Uterus (tissue), 4 donors: ENCODE measurements around the gene DPH5. TPM values are rescaled to one million over a fixed set of nuclear protein-coding genes. Genes with fewer than 3 reads are reported as not detected.

Experiments
- DNase-seq, 2 donors: peaks; one replicate each; pipeline ENCODE4 v3.0.0-alpha.2; 2019 to 2020
- H3K27ac ChIP-seq, 2 donors: fragments of 200-600 bp; sonication (generic); 1 replicate in 1 of 2; 2 replicates in 1 of 2; pipeline ENCODE4 v1.5.1; 2016 to 2018
- H3K27me3 ChIP-seq, 2 donors: fragments of 200-600 bp; sonication (generic); one replicate each; pipeline ENCODE4 v1.5.1; 2018 to 2019; ENCODE audit warnings: control low read depth in 1 of 2
- H3K36me3 ChIP-seq, 2 donors: fragments of 200-600 bp; sonication (generic); one replicate each; pipeline ENCODE4 v1.5.1; 2019; ENCODE audit warnings: control low read depth in 1 of 2
- H3K4me1 ChIP-seq, 2 donors: fragments of 200-600 bp; sonication (generic); one replicate each; pipeline ENCODE4 v1.5.1; 2018 to 2019; ENCODE audit warnings: control low read depth in 1 of 2
- H3K4me3 ChIP-seq, 2 donors: fragments of 200-600 bp; sonication (generic); 1 replicate in 1 of 2; 2 replicates in 1 of 2; pipeline ENCODE4 v1.5.1; 2018 to 2019; ENCODE audit warnings: mild to moderate bottlenecking in 1 of 2
- H3K9me3 ChIP-seq, 2 donors: fragments of 200-600 bp; sonication (generic); one replicate each; pipeline ENCODE4 v1.5.1; 2019; ENCODE audit warnings: control low read depth in 1 of 2
- CTCF ChIP-seq, 4 experiments: fragments of 200-600 bp in 2 of 4; fragments of 450-650 bp in 2 of 4; sonication (generic) in 2 of 4; IDR thresholded peaks; one replicate each; pipeline ENCODE4 v1.5.1; 2016 to 2019; ENCODE audit warnings: antibody characterized with exemption in 4 of 4, mild to moderate bottlenecking in 2 of 4, moderate library complexity in 1 of 4
- POLR2A ChIP-seq, 2 donors: fragments of 450-650 bp; IDR thresholded peaks; one replicate each; pipeline ENCODE4 v1.6.1; 2016; ENCODE audit warnings: antibody characterized with exemption in 2 of 2, mild to moderate bottlenecking in 1 of 2, moderate library complexity in 1 of 2
- intact Hi-C: fragments of 100-400 bp; cut with DNase I; formaldehyde crosslinking; loops from one replicate; pipeline ENCODE4 v1.15.1; 2023; ENCODE audit warnings: low total_unique reads
- total RNA-seq, 4 donors: library from RNA; depleted of rRNA in 3 of 4; stranded (reverse); fragments of >200 nt in 3 of 4; gene quantifications; one replicate each; pipeline versions ENCODE4 v1.1.0 to v1.2.4, GENCODE V29; 2014 to 2023
- donor health status: DM: yes; HTN: yes; CAD: no.

The DPH5 gene
- total RNA-seq, 4 donors from 2014 or later: 5.6 to 46.8 (median 21.6) TPM

- no peak for TF ChIP-seq POLR2A (IDR thresholded peaks at IDR 0.05)
- H3K9me3 ChIP-seq: no peaks in the 10 kb centered on the region
- DNase-seq: no peak
- no peaks in the 10 kb centered on the region for H3K27me3 ChIP-seq
- intact Hi-C loops: no loop called here
- no peaks in the 10 kb centered on the region for H3K36me3 ChIP-seq
- no peak overlapping the region for H3K27ac ChIP-seq
- H3K4me3 ChIP-seq: no peak overlapping the region
- H3K4me1 ChIP-seq: no peaks in the 10 kb centered on the region
Measured at GRCh38 chr1:101066260-101066936, 40.8 kb upstream of the DPH5 start.

DNA sequence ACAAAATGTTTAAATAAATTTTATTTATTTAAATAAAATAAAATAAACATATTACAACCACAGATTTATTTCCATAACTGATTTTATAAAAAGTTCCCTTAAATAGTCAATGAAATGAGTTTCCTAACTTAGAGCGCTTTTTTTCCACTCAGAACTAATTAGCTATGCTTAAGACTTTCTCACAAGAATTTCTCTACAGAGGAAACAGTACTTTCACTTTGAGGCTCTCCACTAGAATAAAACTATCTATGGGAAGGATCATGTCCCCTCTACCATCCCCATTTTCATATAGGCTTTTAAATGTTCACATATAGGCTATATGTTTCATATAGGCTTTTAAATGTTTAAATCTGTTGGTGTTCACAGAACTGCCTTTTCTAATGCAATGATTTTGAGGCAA, 40.0 kb upstream of the DPH5 start:
- no peaks in the 10 kb centered on the region for H3K27me3 ChIP-seq
- no peak overlapping the region for H3K4me3 ChIP-seq
- H3K4me1 ChIP-seq: no peaks in the 10 kb centered on the region
- H3K27ac ChIP-seq: no peak overlapping the region
- no peak for DNase-seq
- no peaks in the 10 kb centered on the region for H3K36me3 ChIP-seq
- intact Hi-C loops: no loop called here
- no peaks in the 10 kb centered on the region for H3K9me3 ChIP-seq
- no peak for TF ChIP-seq POLR2A (IDR thresholded peaks at IDR 0.05)
- no peak for TF ChIP-seq CTCF (IDR thresholded peaks at IDR 0.05)

GRCh38 chr1:101064697-101065096, 39.1 kb upstream of the DPH5 start:
- intact Hi-C loops: no loop called here
- no peaks in the 10 kb centered on the region for H3K9me3 ChIP-seq
- no peaks in the 10 kb centered on the region for H3K4me1 ChIP-seq
- TF ChIP-seq CTCF (IDR thresholded peaks at IDR 0.05) (no peak), POLR2A (IDR thresholded peaks at IDR 0.05) (no peak)
- DNase-seq: no peak
- no peak overlapping the region for H3K27ac ChIP-seq
- H3K27me3 ChIP-seq: no peaks in the 10 kb centered on the region
- no peaks in the 10 kb centered on the region for H3K36me3 ChIP-seq
- H3K4me3 ChIP-seq: no peak overlapping the region

DNA sequence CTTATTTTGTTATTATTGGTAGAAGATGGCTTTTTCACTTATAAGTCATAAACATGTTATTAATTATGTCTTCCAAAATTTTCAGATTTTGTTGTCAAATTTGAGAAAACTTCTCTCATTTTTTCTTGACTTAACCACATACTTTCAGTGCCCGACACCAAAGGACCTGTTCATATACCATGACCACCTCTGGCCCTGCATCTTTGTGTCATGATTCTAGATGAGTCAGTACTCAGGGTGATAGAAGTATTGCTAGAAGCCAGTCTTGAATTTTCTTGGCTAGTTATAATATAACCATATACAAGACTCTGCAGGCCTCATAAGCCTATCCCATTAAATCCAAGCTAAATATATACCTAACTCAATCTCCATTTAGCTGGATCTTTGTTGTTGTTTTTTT, 35.4 kb upstream of the DPH5 start:
- H3K27me3 ChIP-seq: no peaks in the 10 kb centered on the region
- TF ChIP-seq CTCF (IDR thresholded peaks at IDR 0.05) (no peak), POLR2A (IDR thresholded peaks at IDR 0.05) (no peak)
- H3K9me3 ChIP-seq: no peaks in the 10 kb centered on the region
- H3K4me3 ChIP-seq: no peak overlapping the region
- DNase-seq: no peak
- no peak overlapping the region for H3K27ac ChIP-seq
- intact Hi-C loops: no loop called here
- H3K36me3 ChIP-seq: no peaks in the 10 kb centered on the region
- no peaks in the 10 kb centered on the region for H3K4me1 ChIP-seq

DNA sequence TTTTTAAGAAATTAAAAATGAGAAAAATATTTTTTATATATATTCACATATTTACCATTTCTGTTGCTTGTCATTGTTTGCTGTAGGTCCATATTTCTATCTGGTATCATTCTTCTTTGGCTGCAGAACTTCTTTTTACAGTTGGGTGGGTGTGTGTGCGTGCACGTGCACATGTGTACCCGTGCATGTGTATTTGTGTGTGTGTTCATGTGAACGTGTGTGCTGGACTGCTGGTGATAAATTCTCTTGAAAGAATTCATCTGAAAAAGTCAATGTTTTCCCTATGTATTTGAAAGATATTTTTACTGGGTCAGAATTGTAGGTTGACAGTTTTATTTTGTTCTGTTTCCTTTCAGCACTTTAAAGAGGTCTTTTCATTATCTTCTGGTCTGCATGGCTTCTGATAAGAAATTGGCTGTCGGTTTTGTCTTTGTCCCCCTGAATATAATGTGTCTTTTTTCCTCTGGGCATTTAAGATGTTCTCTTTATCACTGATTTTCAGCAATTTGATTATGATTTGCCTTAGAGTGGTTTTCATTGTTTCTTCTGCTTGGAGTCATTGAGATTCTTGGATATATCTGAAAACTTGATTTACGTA, 34.5 kb upstream of the DPH5 start:
- intact Hi-C loops: no loop called here
- Histone ChIP-seq H3K27me3 (no peaks in the 10 kb centered on the region), H3K27ac (no peak overlapping the region), H3K4me1 (no peaks in the 10 kb centered on the region), H3K4me3 (no peak overlapping the region), H3K36me3 (no peaks in the 10 kb centered on the region), H3K9me3 (no peaks in the 10 kb centered on the region)
- no peak for DNase-seq
- TF ChIP-seq CTCF (IDR thresholded peaks at IDR 0.05) (no peak), POLR2A (IDR thresholded peaks at IDR 0.05) (no peak)
